K562 (cell line): ENCODE measurements around the gene RERE. TPM values are rescaled to one million over a fixed set of nuclear protein-coding genes. Genes with fewer than 3 reads are reported as not detected.

Experiments
- E2F4 ChIP-seq: sonication (generic); formaldehyde crosslinking; IDR thresholded peaks from 2 replicates; pipeline ENCODE4 v1.8.0; 2022; ENCODE audit warnings: mild to moderate bottlenecking, low read depth, missing genetic modification reagents
- MAFG ChIP-seq: fragments of 450-650 bp; conservative IDR thresholded peaks from 2 replicates; pipeline ENCODE4 v1.6.1; 2016; ENCODE audit warnings: missing genetic modification characterization, missing compliant biosample characterization
- PBX2 ChIP-seq, 2 experiments: IDR thresholded peaks in 1 of 2; conservative IDR thresholded peaks in 1 of 2; 2 replicates each; pipeline ENCODE4 v1.6.1; 2016; ENCODE audit warnings: low read depth in 2 of 2, mild to moderate bottlenecking in 1 of 2, missing compliant biosample characterization in 1 of 2, missing genetic modification characterization in 1 of 2, moderate library complexity in 1 of 2
- POLR2A ChIP-seq: fragments of 450-650 bp; conservative IDR thresholded peaks from 2 replicates; pipeline ENCODE4 v1.6.1; 2016
- POLR2H ChIP-seq: IDR thresholded peaks from 2 replicates; pipeline ENCODE4 v1.6.1; 2016; ENCODE audit warnings: missing genetic modification characterization, low read depth, mild to moderate bottlenecking, control low read depth, missing compliant biosample characterization, moderate library complexity
- PTRF ChIP-seq: fragments of 450-650 bp; IDR thresholded peaks from 2 replicates; pipeline ENCODE4 v1.6.1; 2016; ENCODE audit warnings: mild to moderate bottlenecking, missing genetic modification characterization, missing compliant biosample characterization
- RBBP5 ChIP-seq: fragments of 200-600 bp; sonication (generic); IDR thresholded peaks from 2 replicates; pipeline ENCODE4 v1.6.1; 2012; ENCODE audit warnings: borderline replicate concordance, mild to moderate bottlenecking, low read length, control low read depth, inconsistent platforms; ENCODE audit not compliant: insufficient read depth, poor library complexity, severe bottlenecking
- TFAP4 ChIP-seq: sonication (generic); formaldehyde crosslinking; IDR thresholded peaks from 2 replicates; pipeline ENCODE4 v1.8.0; 2022; ENCODE audit warnings: missing genetic modification reagents, mild to moderate bottlenecking, moderate library complexity, borderline replicate concordance
- ZBTB11 ChIP-seq, 3 experiments: fragments of 200-800 bp in 1 of 3; fragments of 250-450 bp in 1 of 3; fragments of 450-650 bp in 1 of 3; sonication (Bioruptor Pico) in 1 of 3; sonication (Bioruptor generic) in 1 of 3; formaldehyde crosslinking in 1 of 3; IDR thresholded peaks; 2 replicates each; pipeline versions ENCODE4 v1.6.1 to v1.8.0; 2016 to 2022; ENCODE audit warnings: mild to moderate bottlenecking in 2 of 3, missing genetic modification characterization in 2 of 3, missing compliant biosample characterization in 1 of 3, moderate library complexity in 1 of 3
- ZHX1 ChIP-seq: fragments of 150-350 bp; conservative IDR thresholded peaks from 2 replicates; pipeline ENCODE4 v1.6.1; 2014; ENCODE audit warnings: low read length
- ZNF444 ChIP-seq: fragments of 250-450 bp; sonication (Bioruptor Pico); IDR thresholded peaks from 2 replicates; pipeline ENCODE4 v1.4.0; 2020; ENCODE audit warnings: mild to moderate bottlenecking, moderate library complexity
- polyA plus RNA-seq, 8 experiments: library from polyadenylated mRNA; depleted of rRNA in 4 of 8; stranded (reverse) in 5 of 8; unstranded in 3 of 8; fragments of >200 nt; fragmentation: Nextera tagmentation in 2 of 8; fragmentation: Illumina TruSeq in 1 of 8; extraction: Ambion mirVana in 2 of 8; extraction: Trizol in 1 of 8; gene quantifications; 2 replicates each; pipeline versions ENCODE4 v1.2.1 to v1.2.3, GENCODE V29; 2011 to 2014; ENCODE audit warnings: inconsistent platforms in 1 of 8, missing spikeins in 1 of 8
- total RNA-seq, 7 experiments: library from RNA; depleted of rRNA in 6 of 7; stranded (reverse); fragments of >200 nt in 6 of 7; fragmentation: Illumina TruSeq in 2 of 7; extraction: Trizol in 2 of 7; gene quantifications; 2 replicates each; pipeline versions ENCODE4 v1.2.1 to v1.2.3, GENCODE V29; 2011 to 2021; ENCODE audit warnings: low replicate concordance in 1 of 7

The RERE gene
- total and polyA plus RNA-seq, 9 of the 15 experiments (the other 6 are each of a cell fraction or from before 2014, with no cell fraction given), result 3.0 to 51.5 (median 13.4) TPM

GRCh38 chr1:8817412-8818324 lies at the start of gene RERE (continued):
- TF ChIP-seq ZBTB11 (CRISPR knock-in tag; IDR thresholded peaks at IDR 0.05) (peak in 1 of 3 experiments; percentile 45; a peak in 1 of 6 replicates), E2F4 (CRISPR knock-in tag) (no peak), PBX2 (CRISPR knock-in tag; IDR thresholded peaks at IDR 0.05; ENCODE audit: low read depth) (no peak), PBX2 (tag; conservative IDR thresholded peaks at IDR 0.05; ENCODE audit: low read depth) (0 out of 2 replicates have a peak, but pooled peaks have one; percentile 8), POLR2H (tag) (peak; percentile 85), POLR2A (peak; percentile 98), TFAP4 (CRISPR knock-in tag) (0 out of 2 replicates have a peak, but pooled peaks have one; percentile 52), MAFG (tag) (no peak), ZHX1 (no peak), RBBP5 (peak; percentile 95), ZNF444 (CRISPR knock-in tag) (no peak), PTRF (tag) (no peak)
